SKM-1 (cell line): ENCODE data around the gene NOL8.

Source experiments
- DNase-seq: peaks from one replicate; lab custom pipeline; 2025; ENCODE audit not compliant: unreplicated experiment; lab: John Stamatoyannopoulos, UW

NOL8 gene

GRCh38 chr9:92270511-92270910, 54.6 kb downstream of the NOL8 start:
- DNase-seq, result no peak

DNA sequence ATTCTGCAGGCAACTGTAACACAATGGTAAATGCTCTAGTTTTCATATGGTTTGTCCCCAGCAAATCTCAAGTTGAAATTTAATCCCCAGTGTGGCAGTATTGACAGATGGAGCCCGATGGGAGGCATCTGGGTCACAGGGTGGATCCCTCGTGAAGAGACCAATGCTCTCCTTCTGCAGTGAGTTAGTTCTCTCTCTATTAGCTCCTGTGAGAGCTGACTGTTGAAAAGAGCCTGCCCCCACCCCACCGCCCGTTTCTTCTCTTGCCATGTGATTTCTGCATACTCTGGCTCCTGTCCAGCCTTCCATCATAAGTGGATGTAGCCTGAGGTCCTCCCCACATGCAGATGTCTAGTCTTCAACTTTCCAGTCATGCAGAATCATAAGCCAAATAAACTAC, 58.7 kb downstream of the NOL8 start:
- no peak for DNase-seq

DNA sequence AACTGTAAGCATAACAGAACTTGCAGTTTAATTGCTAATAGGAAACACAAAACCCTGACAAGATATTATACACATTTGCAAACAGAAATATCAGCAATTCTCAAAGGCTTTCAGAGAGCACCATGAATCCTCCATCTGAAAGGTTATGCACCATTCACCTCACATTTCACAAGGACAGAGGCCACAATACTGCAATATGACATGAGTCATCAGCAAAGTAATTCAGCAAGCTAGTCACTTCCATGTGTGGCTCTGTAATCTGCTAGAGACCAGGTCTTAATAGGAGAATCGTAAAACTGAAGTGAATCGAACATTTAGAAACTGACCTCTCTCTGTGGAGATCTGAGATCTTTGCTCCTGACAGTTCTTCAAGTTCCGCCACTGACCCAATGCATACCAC, 60.0 kb downstream of the NOL8 start:
- no peak for DNase-seq

DNA sequence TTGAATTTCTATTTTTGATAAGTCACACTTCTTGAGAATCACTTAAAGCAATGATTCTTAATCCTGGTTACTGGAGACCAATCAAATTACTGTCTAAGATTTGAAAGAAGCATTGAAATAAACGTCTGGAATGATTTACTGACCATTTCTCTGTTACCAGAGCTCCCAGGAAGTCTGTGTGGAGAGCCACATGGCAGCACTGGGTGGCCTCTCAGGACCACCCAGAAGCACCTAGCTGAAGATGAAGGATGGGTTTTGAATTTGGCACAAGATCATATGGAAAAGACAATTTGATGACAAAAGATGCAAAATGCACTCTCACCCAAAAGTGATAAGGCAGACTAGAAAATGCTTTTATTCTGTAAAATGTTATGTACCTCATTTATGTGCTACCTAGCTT, 62.0 kb downstream of the NOL8 start:
- no peak for DNase-seq

DNA sequence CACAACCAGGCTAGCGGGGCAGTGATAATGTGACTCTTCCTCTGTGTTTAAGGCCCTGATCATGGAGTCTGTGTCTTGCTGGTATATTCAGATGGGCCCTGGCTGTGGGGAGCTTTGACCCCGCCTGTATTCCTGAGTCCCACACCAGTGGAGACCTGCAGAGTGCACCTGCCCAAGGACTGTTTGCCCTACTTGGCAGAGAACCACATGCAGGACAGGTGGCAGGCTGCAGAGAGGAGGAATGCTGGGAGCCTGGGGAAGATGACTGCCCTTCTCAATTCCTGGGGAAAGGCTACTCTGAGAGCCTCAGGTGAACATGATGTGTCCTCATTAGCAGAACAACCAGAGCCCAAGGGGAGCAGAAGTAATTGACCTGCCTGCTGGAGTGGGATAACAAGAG, 67.8 kb downstream of the NOL8 start:
- DNase-seq, result no peak

DNA sequence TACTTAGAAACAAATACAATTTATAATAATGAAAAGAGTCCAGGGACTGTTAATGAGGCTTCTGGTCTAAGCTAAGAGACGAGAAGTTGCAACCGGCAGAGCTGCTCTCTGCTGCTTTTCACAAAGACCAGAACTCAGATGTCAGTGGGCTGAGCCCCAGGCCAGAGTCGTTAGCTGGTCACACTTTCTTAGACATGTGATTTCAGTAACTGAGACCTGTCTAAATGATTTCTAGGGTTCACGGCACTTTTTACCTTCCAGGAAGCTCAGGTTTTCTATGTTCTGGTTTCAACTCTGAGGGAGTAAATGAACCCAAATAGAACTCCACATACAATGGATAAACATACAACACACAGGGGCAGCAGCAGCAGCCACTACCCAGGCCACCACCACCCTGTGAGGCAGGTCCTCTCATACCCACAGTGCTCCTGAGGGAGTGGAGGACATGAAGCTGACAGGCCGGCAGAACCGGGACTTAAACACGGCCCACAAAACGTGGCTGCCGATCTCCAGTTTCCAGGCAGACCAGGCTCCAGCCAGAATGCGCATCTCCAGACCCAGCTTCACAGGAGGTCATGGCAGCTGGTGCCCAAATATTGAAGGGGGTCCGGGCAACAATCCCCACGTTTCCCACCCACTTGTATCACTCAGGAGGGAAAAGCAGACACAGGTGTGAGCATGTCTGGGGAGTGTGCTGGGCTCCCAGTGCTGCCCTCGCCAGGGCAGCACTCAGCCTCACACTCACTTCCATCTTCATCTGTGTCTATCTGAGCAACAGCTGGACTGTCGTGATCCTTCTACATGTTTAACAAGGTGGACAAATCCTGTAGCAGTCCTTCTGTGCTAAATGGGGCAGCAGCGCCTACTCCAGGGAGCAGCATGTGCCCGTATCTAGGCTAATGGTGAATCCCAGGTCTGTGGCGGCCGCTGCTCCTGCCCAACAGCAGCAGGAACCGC, 70.5 kb downstream of the NOL8 start:
- no peak for DNase-seq

- no peak for DNase-seq
Measured at GRCh38 chr9:92253656-92254055, 71.5 kb downstream of the NOL8 start.

GRCh38 chr9:92247981-92248380, 77.2 kb downstream of the NOL8 start:
- no peak for DNase-seq
